Measurements from ENCODE around the gene ODAD4. TPM values are rescaled to one million over a fixed set of nuclear protein-coding genes. Genes with fewer than 3 reads are reported as not detected.

Gene ODAD4
- total RNA-seq, 1 donor from 2014 or later, result 0.98 TPM

DNA sequence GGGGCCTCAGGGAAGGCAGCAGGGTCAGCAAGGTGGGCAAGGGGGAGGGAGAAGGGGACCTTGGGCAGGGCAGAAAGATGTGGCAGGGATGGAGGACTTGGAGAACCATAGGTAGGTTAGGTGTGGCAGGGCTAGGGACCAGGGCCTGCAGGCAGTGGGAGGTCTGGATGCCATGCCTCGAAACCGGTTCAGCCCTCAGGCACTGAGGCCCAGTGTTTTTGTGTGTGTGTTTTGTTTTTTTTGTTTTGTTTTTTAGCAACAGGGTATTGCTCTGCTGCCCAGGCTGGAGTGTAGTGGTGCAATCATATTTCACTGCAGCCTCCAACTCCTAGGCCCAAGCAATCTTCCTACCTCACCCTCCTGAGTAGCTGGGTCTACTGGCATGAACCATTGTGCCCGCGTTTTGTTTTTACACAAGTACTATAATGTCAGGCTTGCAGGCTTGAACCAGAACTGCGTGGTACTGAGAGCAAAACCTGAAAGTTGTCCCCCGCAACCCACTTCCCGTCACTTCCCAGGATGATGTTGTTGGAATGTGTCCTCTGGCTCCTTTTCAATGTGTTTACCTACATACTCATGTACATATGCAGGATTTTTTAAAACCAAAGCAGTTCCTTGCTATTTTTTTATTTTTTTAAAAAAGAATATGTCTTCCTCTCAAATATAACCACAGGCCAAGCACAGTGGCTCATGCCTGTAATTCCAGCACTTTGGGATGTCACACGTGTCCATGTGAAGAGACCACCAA is 12.4 kb downstream of the ODAD4 start:
- Mint-ChIP-seq H3K36me3 (ENCODE audit: low read depth, unreplicated experiment) (peaks cover 7% of the 10 kb centered on the region), H3K27ac (ENCODE audit: unreplicated experiment) (no peak overlapping the region), H3K9me3 (ENCODE audit: unreplicated experiment) (no peaks in the 10 kb centered on the region), H3K4me3 (ENCODE audit: unreplicated experiment) (no peak overlapping the region), H3K4me1 (ENCODE audit: low read depth, unreplicated experiment) (no peaks in the 10 kb centered on the region), H3K27me3 (ENCODE audit: low read depth, unreplicated experiment) (peaks cover 11% of the 10 kb centered on the region)
- FAIRE-seq (no peak), DNase-seq (ENCODE audit: low read depth) (no peak)
- Histone ChIP-seq H4K20me1 (ENCODE audit: insufficient read depth, low read length) (no peaks in the 10 kb centered on the region), H3K36me3 (ENCODE audit: insufficient read depth, low read length) (no peaks in the 10 kb centered on the region), H3K27ac (ENCODE audit: low read depth, low read length) (no peak overlapping the region), H3K9ac (ENCODE audit: low read length) (no peak overlapping the region), H3K79me2 (ENCODE audit: insufficient read depth, low read length) (no peaks in the 10 kb centered on the region), H3K4me3 (ENCODE audit: insufficient read depth, low read depth, low read length) (no peak overlapping the region), H3K27me3 (ENCODE audit: insufficient read depth, low read length) (no peaks in the 10 kb centered on the region), H3K4me1 (ENCODE audit: insufficient read depth, low read length) (no peaks in the 10 kb centered on the region), H3K4me2 (ENCODE audit: low read length) (no peak overlapping the region), H2AFZ (ENCODE audit: low read depth, low read length) (no peak overlapping the region), H3K9me3 (ENCODE audit: insufficient read depth, low read depth, low read length) (no peaks in the 10 kb centered on the region)
- no peak for TF ChIP-seq EZH2 (IDR thresholded peaks at IDR 0.05; ENCODE audit: insufficient read depth, low read length)
- TF ChIP-seq, protein P1, sequence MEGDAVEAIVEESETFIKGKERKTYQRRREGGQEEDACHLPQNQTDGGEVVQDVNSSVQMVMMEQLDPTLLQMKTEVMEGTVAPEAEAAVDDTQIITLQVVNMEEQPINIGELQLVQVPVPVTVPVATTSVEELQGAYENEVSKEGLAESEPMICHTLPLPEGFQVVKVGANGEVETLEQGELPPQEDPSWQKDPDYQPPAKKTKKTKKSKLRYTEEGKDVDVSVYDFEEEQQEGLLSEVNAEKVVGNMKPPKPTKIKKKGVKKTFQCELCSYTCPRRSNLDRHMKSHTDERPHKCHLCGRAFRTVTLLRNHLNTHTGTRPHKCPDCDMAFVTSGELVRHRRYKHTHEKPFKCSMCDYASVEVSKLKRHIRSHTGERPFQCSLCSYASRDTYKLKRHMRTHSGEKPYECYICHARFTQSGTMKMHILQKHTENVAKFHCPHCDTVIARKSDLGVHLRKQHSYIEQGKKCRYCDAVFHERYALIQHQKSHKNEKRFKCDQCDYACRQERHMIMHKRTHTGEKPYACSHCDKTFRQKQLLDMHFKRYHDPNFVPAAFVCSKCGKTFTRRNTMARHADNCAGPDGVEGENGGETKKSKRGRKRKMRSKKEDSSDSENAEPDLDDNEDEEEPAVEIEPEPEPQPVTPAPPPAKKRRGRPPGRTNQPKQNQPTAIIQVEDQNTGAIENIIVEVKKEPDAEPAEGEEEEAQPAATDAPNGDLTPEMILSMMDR (IDR thresholded peaks at IDR 0.05; ENCODE audit: insufficient read depth, low read depth, low read length), result no peak

DNA sequence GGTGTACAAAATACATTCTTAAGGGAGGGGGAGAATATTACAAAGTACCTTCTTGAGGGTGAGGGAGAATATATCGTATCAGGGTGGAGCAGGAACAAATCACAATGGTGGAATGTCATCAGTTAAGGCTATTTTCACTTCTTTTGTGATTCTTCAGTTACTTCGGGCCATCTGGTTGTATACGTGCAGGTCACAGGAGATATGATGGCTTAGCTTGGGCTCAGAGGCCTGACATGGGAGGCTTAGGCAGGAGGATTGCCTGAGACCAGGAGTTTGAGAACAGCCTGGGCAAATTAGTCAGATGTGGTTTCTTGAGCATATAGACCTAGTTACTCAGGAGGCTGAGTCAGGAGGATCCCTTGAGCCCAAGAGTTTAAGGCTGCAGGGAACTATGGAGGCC is 13.1 kb downstream of the ODAD4 start:
- H3K9ac ChIP-seq (ENCODE audit: low read length), result no peak overlapping the region
- H3K36me3 ChIP-seq (ENCODE audit: insufficient read depth, low read length), result no peaks in the 10 kb centered on the region
- no peak overlapping the region for H3K27ac ChIP-seq (ENCODE audit: low read depth, low read length)
- H3K4me3 ChIP-seq (ENCODE audit: insufficient read depth, low read depth, low read length), result no peak overlapping the region
- no peak overlapping the region for H2AFZ ChIP-seq (ENCODE audit: low read depth, low read length)
- TF ChIP-seq, protein P1 (IDR thresholded peaks at IDR 0.05; ENCODE audit: insufficient read depth, low read depth, low read length), result no peak
- TF ChIP-seq EZH2 (IDR thresholded peaks at IDR 0.05; ENCODE audit: insufficient read depth, low read length), result no peak
- H4K20me1 ChIP-seq (ENCODE audit: insufficient read depth, low read length), result no peaks in the 10 kb centered on the region
- FAIRE-seq, result no peak
- H3K27ac Mint-ChIP-seq (ENCODE audit: unreplicated experiment), result no peak overlapping the region
- H3K9me3 ChIP-seq (ENCODE audit: insufficient read depth, low read depth, low read length), result no peaks in the 10 kb centered on the region
- no peaks in the 10 kb centered on the region for H3K79me2 ChIP-seq (ENCODE audit: insufficient read depth, low read length)
- peaks cover 5% of the 10 kb centered on the region for H3K36me3 Mint-ChIP-seq (ENCODE audit: low read depth, unreplicated experiment)
- H3K27me3 ChIP-seq (ENCODE audit: insufficient read depth, low read length), result no peaks in the 10 kb centered on the region
- H3K4me1 Mint-ChIP-seq (ENCODE audit: low read depth, unreplicated experiment), result no peaks in the 10 kb centered on the region
- no peak overlapping the region for H3K4me2 ChIP-seq (ENCODE audit: low read length)
- no peaks in the 10 kb centered on the region for H3K4me1 ChIP-seq (ENCODE audit: insufficient read depth, low read length)
- H3K27me3 Mint-ChIP-seq (ENCODE audit: low read depth, unreplicated experiment), result peaks cover 11% of the 10 kb centered on the region
- no peak for DNase-seq (ENCODE audit: low read depth)
- H3K4me3 Mint-ChIP-seq (ENCODE audit: unreplicated experiment), result no peak overlapping the region
- H3K9me3 Mint-ChIP-seq (ENCODE audit: unreplicated experiment), result no peaks in the 10 kb centered on the region

DNA sequence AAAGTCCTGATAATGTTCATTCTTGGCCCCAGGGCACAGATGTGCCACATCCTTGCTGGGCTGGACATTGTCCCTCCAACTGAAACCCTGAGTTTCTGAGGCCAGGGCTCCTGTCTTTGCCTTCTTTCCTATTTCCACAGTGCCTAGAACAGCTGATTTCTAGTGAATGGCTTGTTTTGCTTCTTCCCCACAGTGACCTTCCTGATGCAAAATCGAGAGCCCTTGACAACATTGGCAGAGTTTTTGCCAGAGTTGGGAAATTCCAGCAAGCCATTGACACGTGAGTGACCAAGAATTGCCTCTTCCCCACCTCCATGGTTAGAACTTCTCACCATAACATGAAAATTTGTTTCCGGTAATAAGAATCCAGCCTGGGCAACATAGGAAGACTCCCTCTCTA is 14.5 kb downstream of the ODAD4 start:
- no peak overlapping the region for H3K27ac ChIP-seq (ENCODE audit: low read depth, low read length)
- no peaks in the 10 kb centered on the region for H4K20me1 ChIP-seq (ENCODE audit: insufficient read depth, low read length)
- peaks cover 7% of the 10 kb centered on the region for H3K27me3 Mint-ChIP-seq (ENCODE audit: low read depth, unreplicated experiment)
- H3K9me3 ChIP-seq (ENCODE audit: insufficient read depth, low read depth, low read length), result no peaks in the 10 kb centered on the region
- FAIRE-seq (no peak), DNase-seq (ENCODE audit: low read depth) (no peak)
- no peak overlapping the region for H2AFZ ChIP-seq (ENCODE audit: low read depth, low read length)
- H3K4me2 ChIP-seq (ENCODE audit: low read length), result no peak overlapping the region
- no peak overlapping the region for H3K4me3 Mint-ChIP-seq (ENCODE audit: unreplicated experiment)
- TF ChIP-seq, protein P1 (IDR thresholded peaks at IDR 0.05; ENCODE audit: insufficient read depth, low read depth, low read length), result no peak
- no peak for TF ChIP-seq EZH2 (IDR thresholded peaks at IDR 0.05; ENCODE audit: insufficient read depth, low read length)
- H3K9ac ChIP-seq (ENCODE audit: low read length), result no peak overlapping the region
- H3K79me2 ChIP-seq (ENCODE audit: insufficient read depth, low read length), result no peaks in the 10 kb centered on the region
- H3K36me3 Mint-ChIP-seq (ENCODE audit: low read depth, unreplicated experiment), result peaks cover 1% of the 10 kb centered on the region
- no peaks in the 10 kb centered on the region for H3K9me3 Mint-ChIP-seq (ENCODE audit: unreplicated experiment)
- no peaks in the 10 kb centered on the region for H3K36me3 ChIP-seq (ENCODE audit: insufficient read depth, low read length)
- no peak overlapping the region for H3K27ac Mint-ChIP-seq (ENCODE audit: unreplicated experiment)
- H3K4me1 Mint-ChIP-seq (ENCODE audit: low read depth, unreplicated experiment), result no peaks in the 10 kb centered on the region
- no peaks in the 10 kb centered on the region for H3K4me1 ChIP-seq (ENCODE audit: insufficient read depth, low read length)
- no peaks in the 10 kb centered on the region for H3K27me3 ChIP-seq (ENCODE audit: insufficient read depth, low read length)
- H3K4me3 ChIP-seq (ENCODE audit: insufficient read depth, low read depth, low read length), result no peak overlapping the region
